Measurements from ENCODE around the gene KIF1B.
A peak's percentile ranks its signal among the peaks of the same experiment; 100 is the strongest.

GRCh38 chr1:10398734-10399443 is 188.5 kb downstream of the KIF1B start, which contains the start of gene PGD:
- 0 out of 2 replicates have a peak, but pooled peaks have one; percentile 31 for TF ChIP-seq CREB1 (IDR thresholded peaks at IDR 0.05; ENCODE audit: low read depth)
- no peak for TF ChIP-seq RAD21 (IDR thresholded peaks at IDR 0.05; ENCODE audit: low read depth)
- no peak for TF ChIP-seq EP300 (IDR thresholded peaks at IDR 0.05; ENCODE audit: borderline replicate concordance)
- TF ChIP-seq YY1 (IDR thresholded peaks at IDR 0.05; ENCODE audit: low read depth), result peak; percentile 83
- TF ChIP-seq, protein P1, sequence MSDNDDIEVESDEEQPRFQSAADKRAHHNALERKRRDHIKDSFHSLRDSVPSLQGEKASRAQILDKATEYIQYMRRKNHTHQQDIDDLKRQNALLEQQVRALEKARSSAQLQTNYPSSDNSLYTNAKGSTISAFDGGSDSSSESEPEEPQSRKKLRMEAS (IDR thresholded peaks at IDR 0.05), result peak; percentile 78
- TF ChIP-seq, protein P2, sequence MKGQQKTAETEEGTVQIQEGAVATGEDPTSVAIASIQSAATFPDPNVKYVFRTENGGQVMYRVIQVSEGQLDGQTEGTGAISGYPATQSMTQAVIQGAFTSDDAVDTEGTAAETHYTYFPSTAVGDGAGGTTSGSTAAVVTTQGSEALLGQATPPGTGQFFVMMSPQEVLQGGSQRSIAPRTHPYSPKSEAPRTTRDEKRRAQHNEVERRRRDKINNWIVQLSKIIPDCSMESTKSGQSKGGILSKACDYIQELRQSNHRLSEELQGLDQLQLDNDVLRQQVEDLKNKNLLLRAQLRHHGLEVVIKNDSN (IDR thresholded peaks at IDR 0.05), result no peak
- TF ChIP-seq, protein P3, sequence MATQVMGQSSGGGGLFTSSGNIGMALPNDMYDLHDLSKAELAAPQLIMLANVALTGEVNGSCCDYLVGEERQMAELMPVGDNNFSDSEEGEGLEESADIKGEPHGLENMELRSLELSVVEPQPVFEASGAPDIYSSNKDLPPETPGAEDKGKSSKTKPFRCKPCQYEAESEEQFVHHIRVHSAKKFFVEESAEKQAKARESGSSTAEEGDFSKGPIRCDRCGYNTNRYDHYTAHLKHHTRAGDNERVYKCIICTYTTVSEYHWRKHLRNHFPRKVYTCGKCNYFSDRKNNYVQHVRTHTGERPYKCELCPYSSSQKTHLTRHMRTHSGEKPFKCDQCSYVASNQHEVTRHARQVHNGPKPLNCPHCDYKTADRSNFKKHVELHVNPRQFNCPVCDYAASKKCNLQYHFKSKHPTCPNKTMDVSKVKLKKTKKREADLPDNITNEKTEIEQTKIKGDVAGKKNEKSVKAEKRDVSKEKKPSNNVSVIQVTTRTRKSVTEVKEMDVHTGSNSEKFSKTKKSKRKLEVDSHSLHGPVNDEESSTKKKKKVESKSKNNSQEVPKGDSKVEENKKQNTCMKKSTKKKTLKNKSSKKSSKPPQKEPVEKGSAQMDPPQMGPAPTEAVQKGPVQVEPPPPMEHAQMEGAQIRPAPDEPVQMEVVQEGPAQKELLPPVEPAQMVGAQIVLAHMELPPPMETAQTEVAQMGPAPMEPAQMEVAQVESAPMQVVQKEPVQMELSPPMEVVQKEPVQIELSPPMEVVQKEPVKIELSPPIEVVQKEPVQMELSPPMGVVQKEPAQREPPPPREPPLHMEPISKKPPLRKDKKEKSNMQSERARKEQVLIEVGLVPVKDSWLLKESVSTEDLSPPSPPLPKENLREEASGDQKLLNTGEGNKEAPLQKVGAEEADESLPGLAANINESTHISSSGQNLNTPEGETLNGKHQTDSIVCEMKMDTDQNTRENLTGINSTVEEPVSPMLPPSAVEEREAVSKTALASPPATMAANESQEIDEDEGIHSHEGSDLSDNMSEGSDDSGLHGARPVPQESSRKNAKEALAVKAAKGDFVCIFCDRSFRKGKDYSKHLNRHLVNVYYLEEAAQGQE (IDR thresholded peaks at IDR 0.05; ENCODE audit: low read depth), result no peak
- peak; percentile 95 for TF ChIP-seq TAF1 (IDR thresholded peaks at IDR 0.05; ENCODE audit: low read depth)
- 0 out of 2 replicates have a peak, but pooled peaks have one; percentile 4 for TF ChIP-seq TEAD4 (IDR thresholded peaks at IDR 0.05)
- no peak for TF ChIP-seq CEBPB (IDR thresholded peaks at IDR 0.05)
- TF ChIP-seq TCF12 (IDR thresholded peaks at IDR 0.05; ENCODE audit: low read depth), result no peak; the same call in none of the 2 replicates
- peak; percentile 86 for TF ChIP-seq ZBTB7A (IDR thresholded peaks at IDR 0.05; ENCODE audit: low read depth)
- TF ChIP-seq FOXM1 (IDR thresholded peaks at IDR 0.05; ENCODE audit: borderline replicate concordance, low read depth), result peak; percentile 62; the same call in 1 of the 2 replicates

Measured in Ishikawa (cell line).